GM18951 (cell line): ENCODE data around the gene F8.

Source experiments
- POLR2A ChIP-seq: IDR thresholded peaks from 4 replicates; pipeline ENCODE4 v1.6.1; 2011; ENCODE audit warnings: mild to moderate bottlenecking; ENCODE audit not compliant: insufficient read length, insufficient read depth; ENCODE audit errors: extremely low read depth
- in situ Hi-C: fragments of 300-500 bp; cut with MboI; formaldehyde crosslinking; loops from one replicate; pipeline ENCODE4 v1.12.0; 2022; ENCODE audit warnings: low sequenced_read_pairs, mixed read lengths, inconsistent platforms; ENCODE audit not compliant: unreplicated experiment

Gene F8

DNA sequence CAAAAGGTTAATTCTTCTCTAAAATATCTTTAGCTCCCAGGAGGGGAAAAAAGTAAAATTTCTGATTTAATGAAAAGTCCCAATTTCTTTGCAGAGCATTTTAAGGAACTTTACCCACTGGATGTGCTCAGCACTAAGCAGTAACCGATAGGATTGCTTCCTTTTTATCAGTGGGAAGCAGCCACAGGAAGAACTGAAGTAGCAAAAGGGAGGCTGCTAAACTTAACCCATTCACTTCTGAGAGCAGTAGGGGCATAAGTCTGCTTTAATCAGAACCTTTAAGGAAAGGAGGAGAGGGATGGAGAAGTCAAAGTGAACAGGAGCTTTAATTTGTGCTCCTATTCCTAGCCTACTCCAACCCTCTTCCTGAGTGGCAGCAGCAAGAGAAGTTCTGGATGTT lies at the start of gene F8:
Gene F8 (minus strand): TSS at position 139 of the 400 bp plus-strand sequence. CDS start 171 bp downstream, outside the sequence.
- no peak for TF ChIP-seq POLR2A
- in situ Hi-C loops, result no loop called here

DNA sequence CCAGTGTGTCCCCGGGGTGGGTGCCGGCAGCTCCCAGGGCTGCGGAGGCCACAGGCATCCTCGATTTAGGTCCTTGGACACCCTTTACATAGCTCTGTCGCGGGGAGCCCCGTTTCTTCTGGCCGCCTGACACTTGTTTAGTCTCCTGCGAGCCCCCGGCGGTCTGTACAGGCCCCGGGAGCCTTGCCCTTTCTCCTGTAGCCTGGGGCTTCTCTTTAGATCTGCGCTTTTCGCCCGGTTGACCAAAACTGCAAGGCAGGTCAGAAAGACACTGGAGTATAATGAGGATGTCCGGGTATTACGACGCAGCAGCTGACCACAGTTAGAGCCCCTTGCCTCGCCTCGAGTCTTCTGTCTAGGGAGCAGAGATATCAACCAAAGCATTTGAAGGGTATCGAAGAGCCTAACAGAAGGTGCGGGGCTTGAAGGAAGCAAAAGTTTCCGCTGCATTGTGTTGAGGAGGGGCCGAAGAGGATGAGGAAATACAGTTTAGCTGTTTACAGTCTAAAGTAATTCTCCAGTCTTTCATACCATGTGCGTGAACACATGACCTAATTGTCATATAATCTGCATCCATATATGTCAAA lies 49.3 kb upstream of the F8 start:
- in situ Hi-C loops, result no loop called here
- TF ChIP-seq POLR2A, result no peak

DNA sequence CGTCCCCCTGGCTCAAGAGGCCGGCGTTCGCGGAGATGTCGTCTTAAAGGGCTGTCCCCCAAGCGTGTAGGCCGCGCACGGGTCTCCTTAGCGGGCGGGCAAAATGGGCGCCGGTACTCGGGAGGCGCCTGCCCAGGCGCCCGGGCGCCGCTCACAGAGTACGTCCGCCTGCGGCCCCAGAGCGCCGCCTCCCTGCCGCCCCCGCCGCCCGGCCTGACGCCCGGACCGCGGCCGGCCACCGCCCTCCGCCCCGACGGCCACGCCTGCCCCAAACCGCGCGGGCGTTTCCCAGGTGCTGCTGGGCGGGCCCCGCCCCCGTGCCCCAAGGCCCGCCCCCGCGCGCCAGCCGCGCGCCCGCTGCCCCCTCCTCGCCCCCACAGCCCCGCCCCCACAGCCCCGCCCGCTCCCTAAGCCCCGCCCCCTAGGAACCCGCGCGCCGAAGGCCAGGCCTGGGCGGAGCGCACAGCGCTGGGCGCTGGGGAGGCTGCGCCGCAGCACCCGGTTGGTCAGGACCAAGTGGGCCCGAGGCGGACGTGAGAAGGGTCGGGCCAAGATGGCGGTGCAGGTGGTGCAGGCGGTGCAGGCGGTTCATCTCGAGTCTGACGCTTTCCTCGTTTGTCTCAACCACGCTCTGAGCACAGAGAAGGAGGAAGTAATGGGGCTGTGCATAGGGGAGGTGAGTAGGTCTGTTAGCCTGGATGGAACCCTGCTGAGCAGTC lies 48.6 kb upstream of the F8 start, which contains the start of the genes BRCC3, CMC4 and MTCP1:
Gene BRCC3 (plus strand): TSS at position 534 of the 719 bp plus-strand sequence. CDS start 20 bp downstream, at position 554.
Gene CMC4 (minus strand): TSS at position 162 of the 719 bp plus-strand sequence. CDS start 7,113 bp downstream, outside the sequence.
Gene MTCP1 (minus strand): TSS at position 162 of the 719 bp plus-strand sequence. CDS start 5,126 bp downstream, outside the sequence.
- peak; percentile 74 for TF ChIP-seq POLR2A
- in situ Hi-C loops, result no loop called here

DNA sequence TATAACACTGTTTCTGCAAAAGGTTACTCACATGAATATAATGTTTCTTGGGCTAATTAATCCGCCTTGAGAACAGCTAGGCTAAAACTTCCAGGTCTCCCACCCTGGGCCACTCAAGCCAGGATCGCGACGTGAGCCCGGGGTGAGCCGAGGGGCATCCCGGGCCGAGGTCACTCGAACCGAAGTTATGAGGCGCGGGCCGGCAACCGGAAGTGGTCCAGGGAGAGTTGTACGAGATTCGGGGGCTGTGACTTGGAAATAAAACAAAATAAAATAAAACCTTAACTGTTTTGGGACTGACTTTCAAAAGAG lies 48.1 kb upstream of the F8 start:
- no peak for TF ChIP-seq POLR2A
- in situ Hi-C loops, result no loop called here

DNA sequence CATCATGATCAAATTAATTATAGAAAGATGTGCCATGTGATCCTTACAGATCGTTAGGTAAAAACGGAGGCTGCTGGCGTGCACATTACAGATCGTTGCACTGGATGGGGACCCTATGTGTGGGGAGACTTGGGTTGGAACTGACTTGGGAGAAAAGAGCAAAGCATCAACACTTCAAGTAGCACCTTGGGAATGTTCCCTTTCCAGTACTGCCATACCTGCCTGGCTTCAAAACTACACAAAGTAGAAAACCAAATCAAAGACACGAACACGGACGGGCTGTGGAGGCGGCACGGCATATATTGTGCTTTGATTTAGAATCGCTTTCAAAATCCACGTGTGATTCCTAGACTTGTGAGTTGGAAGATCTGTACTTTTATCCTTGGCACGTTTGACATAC lies 47.5 kb upstream of the F8 start:
- TF ChIP-seq POLR2A, result no peak
- in situ Hi-C loops, result no loop called here

DNA sequence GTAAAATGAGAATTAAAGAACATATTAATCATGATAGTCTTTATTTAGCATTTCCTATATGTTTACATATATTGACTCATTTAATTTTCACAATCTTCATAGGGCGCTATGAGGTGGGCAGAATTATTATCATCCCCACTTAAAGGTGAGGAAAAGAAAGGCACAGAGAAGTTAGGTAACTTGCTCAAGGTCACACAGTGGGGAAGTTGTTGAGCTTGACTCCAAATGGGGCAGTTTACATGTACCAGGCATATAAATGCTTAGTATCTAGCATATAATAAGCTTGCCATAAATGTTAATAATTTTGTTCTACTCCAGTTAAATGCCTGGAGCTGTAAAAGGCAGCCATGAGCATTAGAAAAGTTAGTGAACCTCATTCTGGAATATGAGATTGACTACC lies 46.9 kb upstream of the F8 start:
- in situ Hi-C loops, result no loop called here
- no peak for TF ChIP-seq POLR2A

DNA sequence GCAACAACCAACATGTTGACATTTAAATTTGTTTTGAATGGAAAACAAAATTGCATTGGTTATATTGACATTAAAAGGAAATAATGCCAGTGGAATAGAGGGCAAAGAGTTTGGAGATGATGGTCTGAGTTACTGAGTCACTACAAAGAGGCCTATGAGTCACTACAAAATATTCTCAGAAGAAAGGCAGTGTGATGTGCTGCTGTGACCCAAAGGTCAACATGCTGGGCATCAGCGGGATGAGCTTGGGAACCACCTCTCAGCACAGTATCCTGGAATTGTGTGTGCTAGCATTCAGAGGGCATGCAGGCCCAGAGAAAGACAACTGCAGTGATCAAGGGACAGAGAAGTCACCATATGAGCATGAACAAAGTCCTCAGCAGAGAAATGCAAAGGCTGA lies 45.6 kb upstream of the F8 start:
- in situ Hi-C loops, result no loop called here
- TF ChIP-seq POLR2A, result no peak

DNA sequence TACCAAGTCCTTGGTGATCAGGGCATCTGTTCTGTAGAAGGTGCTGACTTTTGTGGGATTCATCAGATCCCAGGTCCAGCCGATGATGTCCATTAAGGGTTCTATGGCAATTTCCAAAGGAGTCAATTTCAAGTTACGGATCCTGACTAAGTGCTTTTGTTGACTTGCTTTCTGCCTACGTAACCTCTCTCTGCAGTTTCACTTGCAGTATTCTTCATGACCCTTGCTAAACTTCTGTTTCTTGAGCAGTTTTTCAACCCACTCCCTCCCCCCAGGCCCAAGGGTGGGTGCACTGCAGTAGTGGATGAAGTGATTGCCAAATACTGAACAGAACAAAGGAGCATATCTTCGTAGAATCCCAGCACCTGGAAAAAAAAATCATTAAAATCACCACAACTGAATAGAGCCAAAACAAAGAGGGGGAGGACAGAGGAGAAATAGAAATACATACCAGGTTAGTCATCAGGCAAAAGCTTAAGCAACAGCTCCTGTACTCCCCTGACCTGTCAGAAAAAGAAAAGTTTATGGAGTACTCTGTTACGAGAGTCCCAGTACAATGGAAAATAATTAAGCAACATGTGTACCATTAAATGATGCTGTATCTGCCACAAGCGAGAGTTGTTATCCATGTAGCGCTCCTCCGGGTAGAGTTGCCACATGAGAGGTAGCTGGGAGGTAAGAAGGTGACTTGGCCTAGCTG lies 42.7 kb upstream of the F8 start:
- in situ Hi-C loops, result no loop called here

DNA sequence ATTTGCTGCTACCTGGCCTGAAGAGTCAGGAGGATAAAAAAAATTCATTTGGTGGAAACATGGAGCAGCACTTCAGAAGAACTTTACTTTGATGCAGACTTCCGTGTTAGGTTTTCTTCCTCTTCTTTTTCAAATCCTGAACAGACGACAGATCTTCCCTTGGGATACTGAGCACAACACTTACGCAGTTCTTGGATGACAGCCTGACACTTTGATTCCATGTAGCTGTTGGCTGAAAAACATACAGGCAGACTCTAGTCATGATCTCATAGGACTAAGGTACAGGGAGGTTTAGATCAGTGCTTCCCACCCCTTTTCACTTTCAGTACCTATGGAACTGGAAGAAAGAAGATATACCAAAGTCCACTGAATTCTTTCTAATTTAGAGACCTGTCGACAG lies 39.2 kb upstream of the F8 start:
- TF ChIP-seq POLR2A, result no peak
- in situ Hi-C loops, result no loop called here

More for the DNA sequence above, 42.7 kb upstream of the F8 start:
- TF ChIP-seq POLR2A, result no peak

DNA sequence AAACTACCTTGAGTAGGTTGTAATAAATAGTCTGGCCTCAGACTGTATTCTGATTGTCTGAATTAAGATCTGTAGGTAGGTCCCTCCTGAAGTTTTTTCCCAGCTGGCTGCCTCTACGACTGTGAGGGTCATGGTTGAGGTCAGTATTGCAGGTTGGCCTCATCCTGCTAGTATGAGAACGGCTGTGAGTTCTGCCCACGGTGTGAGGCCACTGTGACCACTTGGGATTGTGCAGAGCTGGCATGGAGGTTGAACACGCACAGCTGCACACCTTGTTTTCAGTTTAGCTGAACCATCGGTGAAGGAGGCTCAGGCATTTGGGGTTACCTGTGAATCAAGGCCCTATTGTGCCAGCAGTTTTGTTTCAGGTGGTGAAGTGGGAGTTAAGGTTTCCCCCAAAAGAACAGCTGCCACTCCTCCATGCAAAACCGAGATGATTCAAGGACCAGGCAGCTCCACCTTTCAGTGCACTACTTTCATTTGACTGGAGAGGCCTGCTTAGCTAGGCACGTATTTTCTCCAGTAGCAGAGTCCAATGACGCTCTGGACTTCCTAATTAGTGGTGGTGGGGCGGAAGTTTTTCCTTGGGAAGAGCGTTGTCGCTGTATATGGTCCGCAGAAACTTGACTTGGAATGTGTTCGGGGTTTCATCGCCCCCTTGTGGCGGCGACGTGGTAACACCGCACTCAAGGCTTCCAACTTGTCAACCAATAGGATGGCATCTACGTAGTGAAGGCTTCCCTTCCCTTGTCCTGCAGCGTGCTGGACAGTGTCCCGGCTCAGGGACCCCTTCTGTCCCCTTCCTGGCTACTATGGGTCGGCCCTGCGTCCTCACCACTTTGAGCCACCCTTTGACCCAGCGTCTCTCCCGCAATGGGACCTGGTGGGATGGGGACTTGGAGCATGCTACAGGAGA lies 34.6 kb upstream of the F8 start:
- in situ Hi-C loops, result loop anchor here (5.0 kb wide), 1 partner anchor 75 kb away; no protein-coding TSS in a partner anchor
- no peak for TF ChIP-seq POLR2A

DNA sequence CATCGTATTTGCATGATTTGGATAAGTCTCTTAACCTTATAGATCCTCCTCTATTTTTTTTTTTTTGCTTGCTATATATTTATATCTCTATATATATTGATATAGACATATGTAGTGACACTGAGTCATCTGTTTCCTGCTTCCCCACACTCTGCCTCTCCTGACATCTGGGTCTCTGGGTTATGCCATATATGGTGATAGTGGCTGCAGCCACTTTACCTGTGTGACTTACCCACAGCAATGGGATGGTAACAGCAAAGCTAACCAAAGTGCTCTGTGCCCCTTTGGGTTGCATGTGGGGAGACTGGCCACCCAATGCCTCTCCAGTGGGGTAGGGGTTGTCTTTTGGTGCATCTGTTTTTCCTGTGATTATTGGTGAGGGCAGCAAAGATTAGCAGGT lies 33.9 kb upstream of the F8 start:
- no peak for TF ChIP-seq POLR2A
- in situ Hi-C loops, result loop anchor here (5.0 kb wide), 1 partner anchor 74 kb away; no protein-coding TSS in a partner anchor

DNA sequence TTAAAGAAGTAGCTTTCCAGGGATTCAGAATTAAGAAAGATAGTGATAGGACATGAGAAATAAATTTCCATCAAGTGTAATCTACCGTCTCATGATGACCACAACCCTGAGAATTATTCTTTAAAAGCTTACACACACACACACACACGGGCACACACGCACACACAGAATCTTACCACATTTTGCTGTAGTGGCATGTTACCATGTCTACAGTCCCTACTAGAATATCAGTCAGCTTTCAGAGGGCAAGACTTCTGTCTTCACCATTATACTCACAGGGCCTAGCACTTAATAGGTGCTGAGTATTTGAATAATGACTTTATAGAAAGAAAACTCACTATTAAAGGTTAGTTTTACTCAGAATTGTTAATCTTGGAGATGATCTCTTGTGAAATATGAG lies 33.0 kb upstream of the F8 start:
- in situ Hi-C loops, result loop anchor here (5.0 kb wide), 1 partner anchor 73 kb away; no protein-coding TSS in a partner anchor
- TF ChIP-seq POLR2A, result no peak

DNA sequence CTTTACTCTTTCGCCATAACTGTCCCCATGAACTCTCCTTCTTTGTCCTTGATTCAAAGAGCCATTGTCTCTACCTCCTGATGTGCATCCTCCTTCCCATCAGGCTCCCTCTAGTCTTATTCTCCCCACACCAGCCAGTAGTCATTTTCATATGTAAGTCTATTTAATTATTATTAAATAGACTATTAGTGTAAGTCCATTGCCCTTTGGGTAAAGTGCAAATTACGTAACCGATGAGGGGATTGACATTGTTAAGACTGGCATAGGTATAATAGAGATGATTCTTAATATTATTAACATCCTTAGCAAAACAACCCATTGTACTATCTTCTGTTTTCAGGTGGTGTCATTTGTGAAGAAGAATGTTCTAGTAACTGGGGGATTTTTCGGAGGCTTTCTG lies 31.7 kb upstream of the F8 start:
- in situ Hi-C loops, result no loop called here
- no peak for TF ChIP-seq POLR2A

DNA sequence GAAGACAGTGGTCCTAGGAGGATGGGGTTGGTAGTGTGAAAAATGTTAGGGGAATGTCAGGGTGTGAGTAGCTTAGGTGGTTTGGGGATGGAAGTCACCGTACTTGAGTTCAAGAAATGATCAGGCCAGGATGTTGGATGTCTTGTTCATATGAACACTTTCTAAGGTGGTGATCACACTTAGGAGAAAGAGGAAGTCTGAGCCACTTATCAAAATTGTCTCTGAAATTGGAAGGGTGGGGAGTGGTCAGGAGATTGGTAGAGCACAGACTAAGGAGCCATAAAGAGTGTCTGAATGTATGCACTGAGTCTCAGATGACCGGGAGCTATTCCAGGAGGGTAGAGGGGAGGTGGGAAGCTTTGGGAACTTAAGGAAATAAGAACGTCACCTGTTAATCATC lies 31.1 kb upstream of the F8 start:
- TF ChIP-seq POLR2A, result no peak
- in situ Hi-C loops, result no loop called here
